GM23338 (cell line): ENCODE results near the gene ZFHX3. TPM values are rescaled to one million over a fixed set of nuclear protein-coding genes. Genes with fewer than 3 reads are reported as not detected.

ENCODE experiments used
- ATAC-seq: fragments of 200-7000 bp; cut with Tn5 transposase; 3 replicates; pipeline ENCODE4 v1.9.1; 2020
- DNase-seq: peaks from one replicate; pipeline ENCODE4 v3.0.0-alpha.2; 2015; ENCODE audit warnings: low spot score
- H2AFZ ChIP-seq: fragments of 200-600 bp; sonication (generic); 2 replicates; pipeline ENCODE4 v1.8.0; 2016; ENCODE audit warnings: antibody characterized with exemption, mild to moderate bottlenecking, moderate library complexity
- H3F3A ChIP-seq: fragments of 200-600 bp; sonication (generic); replicated peaks from 2 replicates; pipeline ENCODE4 v1.8.0; 2017; ENCODE audit warnings: antibody characterized with exemption, mixed run types, low read depth
- H3K27ac ChIP-seq: fragments of 200-600 bp; sonication (generic); 2 replicates; pipeline ENCODE4 v1.6.1; 2016; ENCODE audit warnings: low read depth
- H3K27me3 ChIP-seq: fragments of 200-600 bp; sonication (generic); 2 replicates; pipeline ENCODE4 v1.8.0; 2016; ENCODE audit warnings: mild to moderate bottlenecking, mixed run types, moderate library complexity; ENCODE audit not compliant: insufficient read depth
- H3K36me3 ChIP-seq: fragments of 200-600 bp; sonication (generic); 2 replicates; pipeline ENCODE4 v1.8.0; 2016; ENCODE audit warnings: mild to moderate bottlenecking; ENCODE audit not compliant: insufficient read depth
- H3K4me1 ChIP-seq: fragments of 200-600 bp; sonication (generic); 2 replicates; pipeline ENCODE4 v1.8.0; 2016; ENCODE audit warnings: mild to moderate bottlenecking, moderate library complexity; ENCODE audit not compliant: insufficient read depth
- H3K4me2 ChIP-seq: fragments of 200-600 bp; sonication (generic); 2 replicates; pipeline ENCODE4 v1.7.1; 2017; ENCODE audit warnings: mixed run types
- H3K4me3 ChIP-seq: fragments of 200-600 bp; sonication (generic); 2 replicates; pipeline ENCODE4 v1.6.1; 2016; ENCODE audit warnings: mixed run types
- H3K79me2 ChIP-seq: fragments of 200-600 bp; sonication (generic); replicated peaks from 2 replicates; pipeline ENCODE4 v1.8.0; 2017; ENCODE audit warnings: mild to moderate bottlenecking; ENCODE audit not compliant: insufficient read depth
- H3K9me2 ChIP-seq: fragments of 200-600 bp; sonication (generic); 2 replicates; pipeline ENCODE4 v1.8.0; 2017; ENCODE audit not compliant: insufficient read depth
- H4K20me1 ChIP-seq: fragments of 200-600 bp; sonication (generic); replicated peaks from 2 replicates; pipeline ENCODE4 v1.8.0; 2017; ENCODE audit warnings: mild to moderate bottlenecking; ENCODE audit not compliant: insufficient read depth
- H3K27ac Mint-ChIP-seq: 2 replicates; pipeline ENCODE4 v1.8.0; 2020; ENCODE audit warnings: inconsistent platforms, mild to moderate bottlenecking, moderate library complexity, mixed read lengths
- H3K27me3 Mint-ChIP-seq: 3 replicates; pipeline ENCODE4 v1.8.0; 2022; ENCODE audit warnings: low read depth, mild to moderate bottlenecking, moderate library complexity, mixed read lengths, inconsistent platforms; ENCODE audit not compliant: insufficient read depth, poor library complexity
- H3K36me3 Mint-ChIP-seq: 3 replicates; pipeline ENCODE4 v1.8.0; 2021; ENCODE audit warnings: low read depth, mild to moderate bottlenecking, inconsistent platforms, moderate library complexity, mixed read lengths
- H3K4me1 Mint-ChIP-seq: 3 replicates; pipeline ENCODE4 v1.8.0; 2020; ENCODE audit warnings: mild to moderate bottlenecking, inconsistent platforms, mixed read lengths
- H3K4me3 Mint-ChIP-seq: 3 replicates; pipeline ENCODE4 v1.8.0; 2021; ENCODE audit warnings: moderate library complexity, mild to moderate bottlenecking, inconsistent platforms, mixed read lengths
- H3K9me3 Mint-ChIP-seq: 3 replicates; pipeline ENCODE4 v1.8.0; 2020; ENCODE audit warnings: moderate library complexity, mild to moderate bottlenecking, inconsistent platforms, mixed read lengths
- CREB1 ChIP-seq: fragments of 250-450 bp; sonication (Bioruptor Pico); IDR thresholded peaks from 2 replicates; pipeline ENCODE4 v1.5.0; 2020; ENCODE audit warnings: low read depth, mild to moderate bottlenecking, moderate library complexity
- EZH2 ChIP-seq: fragments of 200-600 bp; sonication (generic); IDR thresholded peaks from one replicate; pipeline ENCODE4 v1.8.0; 2017; ENCODE audit warnings: antibody characterized with exemption, mild to moderate bottlenecking, low read depth; ENCODE audit not compliant: unreplicated experiment
- STAT1 ChIP-seq: IDR thresholded peaks from one replicate; pipeline ENCODE4 v1.6.1; 2016; ENCODE audit warnings: antibody characterized with exemption; ENCODE audit not compliant: unreplicated experiment
- polyA plus RNA-seq: library from polyadenylated mRNA; unstranded; fragments of >200 nt; fragmentation: Nextera tagmentation; extraction: Ambion mirVana; gene quantifications from 2 replicates; pipeline ENCODE4 v1.2.1, GENCODE V29; 2016
- total RNA-seq: library from RNA; depleted of rRNA; stranded (reverse); fragments of >200 nt; shearing (Covaris generic); gene quantifications from 2 replicates; pipeline ENCODE4 v1.2.3, GENCODE V29; 2014
- TF ChIP-seq, protein P1 (sequence below): IDR thresholded peaks from one replicate; pipeline ENCODE4 v1.6.1; 2018; ENCODE audit warnings: antibody characterized with exemption; ENCODE audit not compliant: unreplicated experiment
- TF ChIP-seq, protein P2 (sequence below): fragments of 250-450 bp; sonication (Bioruptor Pico); IDR thresholded peaks from 2 replicates; pipeline ENCODE4 v1.5.0; 2020; ENCODE audit warnings: mild to moderate bottlenecking, moderate library complexity
- TF ChIP-seq, protein P3 (sequence below): IDR thresholded peaks from 2 replicates; pipeline ENCODE4 v1.6.1; 2016; ENCODE audit warnings: antibody characterized with exemption

ZFHX3 gene
- total and polyA plus RNA-seq, 2 experiments from 2014 or later, result 1.0 to 1.5 TPM

GRCh38 chr16:72859581-72859980 is 188.3 kb downstream of the ZFHX3 start:
- Mint-ChIP-seq H3K36me3 (no peaks in the 10 kb centered on the region; the same call in 2 of the 3 replicates), H3K27ac (no peak overlapping the region)

More at GRCh38 chr16:72859581-72859980, 188.3 kb downstream of the ZFHX3 start:
- Mint-ChIP-seq H3K4me3 (no peak overlapping the region), H3K4me1 (peaks cover 5% of the 10 kb centered on the region; the same call in 1 of the 3 replicates), H3K9me3 (no peaks in the 10 kb centered on the region), H3K27me3 (peaks cover 5% of the 10 kb centered on the region)
- no peaks in the 10 kb centered on the region for H3F3A ChIP-seq
- H2AFZ ChIP-seq, result no peak overlapping the region
- no peaks in the 10 kb centered on the region; the same call in 1 of the 2 replicates for H3K9me2 ChIP-seq
- no peaks in the 10 kb centered on the region for H3K36me3 ChIP-seq
- H4K20me1 ChIP-seq, result no peaks in the 10 kb centered on the region
- TF ChIP-seq CREB1 (CRISPR knock-in tag) (no peak), EZH2 (no peak), STAT1 (no peak)
- TF ChIP-seq, protein P1, sequence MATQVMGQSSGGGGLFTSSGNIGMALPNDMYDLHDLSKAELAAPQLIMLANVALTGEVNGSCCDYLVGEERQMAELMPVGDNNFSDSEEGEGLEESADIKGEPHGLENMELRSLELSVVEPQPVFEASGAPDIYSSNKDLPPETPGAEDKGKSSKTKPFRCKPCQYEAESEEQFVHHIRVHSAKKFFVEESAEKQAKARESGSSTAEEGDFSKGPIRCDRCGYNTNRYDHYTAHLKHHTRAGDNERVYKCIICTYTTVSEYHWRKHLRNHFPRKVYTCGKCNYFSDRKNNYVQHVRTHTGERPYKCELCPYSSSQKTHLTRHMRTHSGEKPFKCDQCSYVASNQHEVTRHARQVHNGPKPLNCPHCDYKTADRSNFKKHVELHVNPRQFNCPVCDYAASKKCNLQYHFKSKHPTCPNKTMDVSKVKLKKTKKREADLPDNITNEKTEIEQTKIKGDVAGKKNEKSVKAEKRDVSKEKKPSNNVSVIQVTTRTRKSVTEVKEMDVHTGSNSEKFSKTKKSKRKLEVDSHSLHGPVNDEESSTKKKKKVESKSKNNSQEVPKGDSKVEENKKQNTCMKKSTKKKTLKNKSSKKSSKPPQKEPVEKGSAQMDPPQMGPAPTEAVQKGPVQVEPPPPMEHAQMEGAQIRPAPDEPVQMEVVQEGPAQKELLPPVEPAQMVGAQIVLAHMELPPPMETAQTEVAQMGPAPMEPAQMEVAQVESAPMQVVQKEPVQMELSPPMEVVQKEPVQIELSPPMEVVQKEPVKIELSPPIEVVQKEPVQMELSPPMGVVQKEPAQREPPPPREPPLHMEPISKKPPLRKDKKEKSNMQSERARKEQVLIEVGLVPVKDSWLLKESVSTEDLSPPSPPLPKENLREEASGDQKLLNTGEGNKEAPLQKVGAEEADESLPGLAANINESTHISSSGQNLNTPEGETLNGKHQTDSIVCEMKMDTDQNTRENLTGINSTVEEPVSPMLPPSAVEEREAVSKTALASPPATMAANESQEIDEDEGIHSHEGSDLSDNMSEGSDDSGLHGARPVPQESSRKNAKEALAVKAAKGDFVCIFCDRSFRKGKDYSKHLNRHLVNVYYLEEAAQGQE, result no peak
- TF ChIP-seq, protein P2, sequence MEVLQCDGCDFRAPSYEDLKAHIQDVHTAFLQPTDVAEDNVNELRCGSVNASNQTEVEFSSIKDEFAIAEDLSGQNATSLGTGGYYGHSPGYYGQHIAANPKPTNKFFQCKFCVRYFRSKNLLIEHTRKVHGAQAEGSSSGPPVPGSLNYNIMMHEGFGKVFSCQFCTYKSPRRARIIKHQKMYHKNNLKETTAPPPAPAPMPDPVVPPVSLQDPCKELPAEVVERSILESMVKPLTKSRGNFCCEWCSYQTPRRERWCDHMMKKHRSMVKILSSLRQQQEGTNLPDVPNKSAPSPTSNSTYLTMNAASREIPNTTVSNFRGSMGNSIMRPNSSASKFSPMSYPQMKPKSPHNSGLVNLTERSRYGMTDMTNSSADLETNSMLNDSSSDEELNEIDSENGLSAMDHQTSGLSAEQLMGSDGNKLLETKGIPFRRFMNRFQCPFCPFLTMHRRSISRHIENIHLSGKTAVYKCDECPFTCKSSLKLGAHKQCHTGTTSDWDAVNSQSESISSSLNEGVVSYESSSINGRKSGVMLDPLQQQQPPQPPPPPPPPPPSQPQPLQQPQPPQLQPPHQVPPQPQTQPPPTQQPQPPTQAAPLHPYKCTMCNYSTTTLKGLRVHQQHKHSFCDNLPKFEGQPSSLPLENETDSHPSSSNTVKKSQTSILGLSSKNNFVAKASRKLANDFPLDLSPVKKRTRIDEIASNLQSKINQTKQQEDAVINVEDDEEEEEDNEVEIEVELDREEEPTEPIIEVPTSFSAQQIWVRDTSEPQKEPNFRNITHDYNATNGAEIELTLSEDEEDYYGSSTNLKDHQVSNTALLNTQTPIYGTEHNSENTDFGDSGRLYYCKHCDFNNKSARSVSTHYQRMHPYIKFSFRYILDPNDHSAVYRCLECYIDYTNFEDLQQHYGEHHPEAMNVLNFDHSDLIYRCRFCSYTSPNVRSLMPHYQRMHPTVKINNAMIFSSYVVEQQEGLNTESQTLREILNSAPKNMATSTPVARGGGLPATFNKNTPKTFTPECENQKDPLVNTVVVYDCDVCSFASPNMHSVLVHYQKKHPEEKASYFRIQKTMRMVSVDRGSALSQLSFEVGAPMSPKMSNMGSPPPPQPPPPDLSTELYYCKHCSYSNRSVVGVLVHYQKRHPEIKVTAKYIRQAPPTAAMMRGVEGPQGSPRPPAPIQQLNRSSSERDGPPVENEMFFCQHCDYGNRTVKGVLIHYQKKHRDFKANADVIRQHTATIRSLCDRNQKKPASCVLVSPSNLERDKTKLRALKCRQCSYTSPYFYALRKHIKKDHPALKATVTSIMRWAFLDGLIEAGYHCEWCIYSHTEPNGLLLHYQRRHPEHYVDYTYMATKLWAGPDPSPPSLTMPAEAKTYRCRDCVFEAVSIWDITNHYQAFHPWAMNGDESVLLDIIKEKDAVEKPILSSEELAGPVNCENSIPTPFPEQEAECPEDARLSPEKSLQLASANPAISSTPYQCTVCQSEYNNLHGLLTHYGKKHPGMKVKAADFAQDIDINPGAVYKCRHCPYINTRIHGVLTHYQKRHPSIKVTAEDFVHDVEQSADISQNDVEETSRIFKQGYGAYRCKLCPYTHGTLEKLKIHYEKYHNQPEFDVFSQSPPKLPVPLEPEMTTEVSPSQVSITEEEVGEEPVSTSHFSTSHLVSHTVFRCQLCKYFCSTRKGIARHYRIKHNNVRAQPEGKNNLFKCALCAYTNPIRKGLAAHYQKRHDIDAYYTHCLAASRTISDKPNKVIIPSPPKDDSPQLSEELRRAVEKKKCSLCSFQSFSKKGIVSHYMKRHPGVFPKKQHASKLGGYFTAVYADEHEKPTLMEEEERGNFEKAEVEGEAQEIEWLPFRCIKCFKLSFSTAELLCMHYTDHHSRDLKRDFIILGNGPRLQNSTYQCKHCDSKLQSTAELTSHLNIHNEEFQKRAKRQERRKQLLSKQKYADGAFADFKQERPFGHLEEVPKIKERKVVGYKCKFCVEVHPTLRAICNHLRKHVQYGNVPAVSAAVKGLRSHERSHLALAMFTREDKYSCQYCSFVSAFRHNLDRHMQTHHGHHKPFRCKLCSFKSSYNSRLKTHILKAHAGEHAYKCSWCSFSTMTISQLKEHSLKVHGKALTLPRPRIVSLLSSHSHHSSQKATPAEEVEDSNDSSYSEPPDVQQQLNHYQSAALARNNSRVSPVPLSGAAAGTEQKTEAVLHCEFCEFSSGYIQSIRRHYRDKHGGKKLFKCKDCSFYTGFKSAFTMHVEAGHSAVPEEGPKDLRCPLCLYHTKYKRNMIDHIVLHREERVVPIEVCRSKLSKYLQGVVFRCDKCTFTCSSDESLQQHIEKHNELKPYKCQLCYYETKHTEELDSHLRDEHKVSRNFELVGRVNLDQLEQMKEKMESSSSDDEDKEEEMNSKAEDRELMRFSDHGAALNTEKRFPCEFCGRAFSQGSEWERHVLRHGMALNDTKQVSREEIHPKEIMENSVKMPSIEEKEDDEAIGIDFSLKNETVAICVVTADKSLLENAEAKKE (CRISPR knock-in tag), result no peak
- TF ChIP-seq, protein P3, sequence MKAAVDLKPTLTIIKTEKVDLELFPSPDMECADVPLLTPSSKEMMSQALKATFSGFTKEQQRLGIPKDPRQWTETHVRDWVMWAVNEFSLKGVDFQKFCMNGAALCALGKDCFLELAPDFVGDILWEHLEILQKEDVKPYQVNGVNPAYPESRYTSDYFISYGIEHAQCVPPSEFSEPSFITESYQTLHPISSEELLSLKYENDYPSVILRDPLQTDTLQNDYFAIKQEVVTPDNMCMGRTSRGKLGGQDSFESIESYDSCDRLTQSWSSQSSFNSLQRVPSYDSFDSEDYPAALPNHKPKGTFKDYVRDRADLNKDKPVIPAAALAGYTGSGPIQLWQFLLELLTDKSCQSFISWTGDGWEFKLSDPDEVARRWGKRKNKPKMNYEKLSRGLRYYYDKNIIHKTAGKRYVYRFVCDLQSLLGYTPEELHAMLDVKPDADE, result no peak
- H3K4me1 ChIP-seq, result no peaks in the 10 kb centered on the region
- H3K27ac ChIP-seq, result no peak overlapping the region
- H3K4me2 ChIP-seq, result no peak overlapping the region
- no peak overlapping the region for H3K4me3 ChIP-seq
- DNase-seq, result no peak
- H3K27me3 ChIP-seq, result no peaks in the 10 kb centered on the region
- no peak for ATAC-seq
- H3K79me2 ChIP-seq, result no peaks in the 10 kb centered on the region
